AG04450 (cell line): ENCODE results near the gene NKG7. TPM values are rescaled to one million over a fixed set of nuclear protein-coding genes. Genes with fewer than 3 reads are reported as not detected.

Source experiments
- CTCF ChIA-PET: fragments of 300-600, 350-600 bp; formaldehyde crosslinking; extraction: SDS; loops from one replicate; lab custom pipeline; 2022; ENCODE audit warnings: antibody characterized with exemption, inconsistent platforms; lab: Charles Lee
- POLR2A ChIA-PET: fragments of 350-600 bp; formaldehyde crosslinking; extraction: SDS; loops from one replicate; lab custom pipeline; 2021; ENCODE audit warnings: antibody characterized with exemption, inconsistent platforms; lab: Yijun Ruan, JAX
- DNase-seq: peaks from one replicate; pipeline ENCODE4 v3.0.0-alpha.2; 2011; ENCODE audit warnings: low read depth, low spot score
- H3K27ac ChIP-seq: one replicate; pipeline ENCODE4 v1.5.1; 2012; ENCODE audit warnings: low read depth, low read length, control low read depth
- H3K27me3 ChIP-seq: one replicate; pipeline ENCODE4 v1.6.0; 2012; ENCODE audit warnings: low read length; ENCODE audit not compliant: control insufficient read depth, insufficient read depth
- H3K4me3 ChIP-seq: 2 replicates; pipeline ENCODE4 v1.5.1; 2011; ENCODE audit warnings: mild to moderate bottlenecking, low read depth, low read length, control low read depth
- H3K9me3 ChIP-seq: 2 replicates; pipeline ENCODE4 v1.5.1; 2012; ENCODE audit warnings: low read length; ENCODE audit not compliant: control insufficient read depth, insufficient read depth
- CTCF ChIP-seq: IDR thresholded peaks from 2 replicates; pipeline ENCODE4 v1.5.1; 2011; ENCODE audit warnings: low read depth, low read length, control low read depth, inconsistent platforms
- polyA plus RNA-seq: library from polyadenylated mRNA; depleted of rRNA; stranded (reverse); fragments of >200 nt; gene quantifications from 2 replicates; pipeline ENCODE4 v1.2.3, GENCODE V29; 2011

NKG7 gene
- polyA plus RNA-seq, 1 experiment: not detected

- Histone ChIP-seq H3K4me3 (peak within 1 kb of the TSS; percentile 83), H3K27me3 (peaks cover 6% of the 10 kb centered on the region), H3K9me3 (no peaks in the 10 kb centered on the region; the same call in 1 of the 2 replicates), H3K27ac (peak within 1 kb of the TSS; percentile 52)
- ChIA-PET POLR2A (interaction anchor here (0.6 to 1.5 kb wide), 7 partner anchors 9 to 1439 kb away, joined by 3 to 28 read pairs (median 4); no protein-coding TSS in a partner anchor), CTCF (interaction anchor here (1.0 to 1.4 kb wide), 4 partner anchors 9 to 31 kb away, joined by 3 to 7 read pairs (median 4); no protein-coding TSS in a partner anchor)
- no peak for TF ChIP-seq CTCF
- no peak for DNase-seq
Observed at GRCh38 chr19:51368366-51369282, 3.8 kb downstream of the NKG7 start, which contains the start of gene CLDND2. Gene CLDND2, minus strand, starts transcription at chr19:51369003. Its CDS starts 426 bp downstream, at chr19:51368577.

- no peak for TF ChIP-seq CTCF
- CTCF ChIA-PET: interaction anchor here (0.7 to 1.4 kb wide), 6 partner anchors 8 to 289 kb away, joined by 3 to 7 read pairs (median 4); no protein-coding TSS in a partner anchor
- H3K27ac ChIP-seq: peak overlapping the region; percentile 81
- H3K27me3 ChIP-seq: peaks cover 6% of the 10 kb centered on the region
- peak overlapping the region; percentile 83 for H3K4me3 ChIP-seq
- H3K9me3 ChIP-seq: no peaks in the 10 kb centered on the region; the same call in 1 of the 2 replicates
- POLR2A ChIA-PET: interaction anchor here (0.6 to 1.5 kb wide), 7 partner anchors 8 to 1438 kb away, joined by 3 to 28 read pairs (median 4); no protein-coding TSS in a partner anchor
- DNase-seq: peak; percentile 98
Observed at GRCh38 chr19:51367565-51368365, 4.7 kb downstream of the NKG7 start.

GRCh38 chr19:51367255-51367564 is 5.2 kb downstream of the NKG7 start:
- H3K27me3 ChIP-seq: peaks cover under 1% of the 10 kb centered on the region
- ChIA-PET CTCF (interaction anchor here (0.7 to 1.4 kb wide), 5 partner anchors 12 to 290 kb away, joined by 3 to 7 read pairs (median 4); no protein-coding TSS in a partner anchor), POLR2A (interaction anchor here (1.1 to 1.5 kb wide), 4 partner anchors 13 to 1437 kb away, joined by 3 to 28 read pairs (median 8); no protein-coding TSS in a partner anchor)
- no peak for TF ChIP-seq CTCF
- H3K4me3 ChIP-seq: peak overlapping the region; percentile 68
- peak overlapping the region; percentile 81 for H3K27ac ChIP-seq
- no peaks in the 10 kb centered on the region; the same call in 1 of the 2 replicates for H3K9me3 ChIP-seq
- no peak for DNase-seq

GRCh38 chr19:51366389-51367254 is 5.8 kb downstream of the NKG7 start:
- Histone ChIP-seq H3K9me3 (no peaks in the 10 kb centered on the region; the same call in 1 of the 2 replicates), H3K27me3 (no peaks in the 10 kb centered on the region), H3K4me3 (peak overlapping the region; percentile 90), H3K27ac (peak overlapping the region; percentile 81)
- CTCF ChIA-PET: interaction anchor here (1.4 to 1.7 kb wide), 2 partner anchors 27 to 28 kb away, joined by 5 to 7 read pairs; no protein-coding TSS in a partner anchor
- POLR2A ChIA-PET: interaction anchor here (1.5 to 1.7 kb wide), 4 partner anchors 26 to 1437 kb away, joined by 3 to 28 read pairs (median 9); no protein-coding TSS in a partner anchor
- no peak for TF ChIP-seq CTCF
- peak; percentile 95 for DNase-seq
